ENCODE measurements around the gene TAF15. TPM values are rescaled to one million over a fixed set of nuclear protein-coding genes. Genes with fewer than 3 reads are reported as not detected.
A peak's percentile ranks its signal among the peaks of the same experiment; 100 is the strongest.

The TAF15 gene
- total and polyA plus RNA-seq, 10 of the 15 experiments (the other 5 are each of a cell fraction or from before 2014, with no cell fraction given) = 9.5 to 259 (median 40.4) TPM

DNA sequence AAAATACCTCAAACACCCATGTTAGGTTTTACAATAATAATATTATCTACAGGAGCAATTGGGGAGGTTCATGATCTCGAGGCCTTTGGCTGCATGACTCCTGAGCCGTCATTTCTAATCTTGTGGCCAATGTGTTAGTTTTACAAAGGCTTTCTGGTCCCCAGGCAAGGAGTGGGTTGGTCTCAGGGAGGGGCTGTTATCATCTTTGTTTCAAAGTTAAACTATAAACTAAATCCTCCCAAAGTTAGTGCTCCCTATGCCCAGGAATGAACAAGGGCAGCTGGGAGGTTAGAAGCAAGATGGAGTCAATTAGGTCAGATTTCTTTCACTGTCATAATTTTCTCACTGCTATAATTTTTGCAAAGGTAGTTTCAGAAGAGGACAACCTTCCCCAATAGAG is 80.0 kb downstream of the TAF15 start (continued):
- TF ChIP-seq, protein P1, sequence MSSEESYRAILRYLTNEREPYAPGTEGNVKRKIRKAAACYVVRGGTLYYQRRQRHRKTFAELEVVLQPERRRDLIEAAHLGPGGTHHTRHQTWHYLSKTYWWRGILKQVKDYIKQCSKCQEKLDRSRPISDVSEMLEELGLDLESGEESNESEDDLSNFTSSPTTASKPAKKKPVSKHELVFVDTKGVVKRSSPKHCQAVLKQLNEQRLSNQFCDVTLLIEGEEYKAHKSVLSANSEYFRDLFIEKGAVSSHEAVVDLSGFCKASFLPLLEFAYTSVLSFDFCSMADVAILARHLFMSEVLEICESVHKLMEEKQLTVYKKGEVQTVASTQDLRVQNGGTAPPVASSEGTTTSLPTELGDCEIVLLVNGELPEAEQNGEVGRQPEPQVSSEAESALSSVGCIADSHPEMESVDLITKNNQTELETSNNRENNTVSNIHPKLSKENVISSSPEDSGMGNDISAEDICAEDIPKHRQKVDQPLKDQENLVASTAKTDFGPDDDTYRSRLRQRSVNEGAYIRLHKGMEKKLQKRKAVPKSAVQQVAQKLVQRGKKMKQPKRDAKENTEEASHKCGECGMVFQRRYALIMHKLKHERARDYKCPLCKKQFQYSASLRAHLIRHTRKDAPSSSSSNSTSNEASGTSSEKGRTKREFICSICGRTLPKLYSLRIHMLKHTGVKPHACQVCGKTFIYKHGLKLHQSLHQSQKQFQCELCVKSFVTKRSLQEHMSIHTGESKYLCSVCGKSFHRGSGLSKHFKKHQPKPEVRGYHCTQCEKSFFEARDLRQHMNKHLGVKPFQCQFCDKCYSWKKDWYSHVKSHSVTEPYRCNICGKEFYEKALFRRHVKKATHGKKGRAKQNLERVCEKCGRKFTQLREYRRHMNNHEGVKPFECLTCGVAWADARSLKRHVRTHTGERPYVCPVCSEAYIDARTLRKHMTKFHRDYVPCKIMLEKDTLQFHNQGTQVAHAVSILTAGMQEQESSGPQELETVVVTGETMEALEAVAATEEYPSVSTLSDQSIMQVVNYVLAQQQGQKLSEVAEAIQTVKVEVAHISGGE (CRISPR knock-in tag; IDR thresholded peaks at IDR 0.05) = no peak
- TF ChIP-seq, protein P2, sequence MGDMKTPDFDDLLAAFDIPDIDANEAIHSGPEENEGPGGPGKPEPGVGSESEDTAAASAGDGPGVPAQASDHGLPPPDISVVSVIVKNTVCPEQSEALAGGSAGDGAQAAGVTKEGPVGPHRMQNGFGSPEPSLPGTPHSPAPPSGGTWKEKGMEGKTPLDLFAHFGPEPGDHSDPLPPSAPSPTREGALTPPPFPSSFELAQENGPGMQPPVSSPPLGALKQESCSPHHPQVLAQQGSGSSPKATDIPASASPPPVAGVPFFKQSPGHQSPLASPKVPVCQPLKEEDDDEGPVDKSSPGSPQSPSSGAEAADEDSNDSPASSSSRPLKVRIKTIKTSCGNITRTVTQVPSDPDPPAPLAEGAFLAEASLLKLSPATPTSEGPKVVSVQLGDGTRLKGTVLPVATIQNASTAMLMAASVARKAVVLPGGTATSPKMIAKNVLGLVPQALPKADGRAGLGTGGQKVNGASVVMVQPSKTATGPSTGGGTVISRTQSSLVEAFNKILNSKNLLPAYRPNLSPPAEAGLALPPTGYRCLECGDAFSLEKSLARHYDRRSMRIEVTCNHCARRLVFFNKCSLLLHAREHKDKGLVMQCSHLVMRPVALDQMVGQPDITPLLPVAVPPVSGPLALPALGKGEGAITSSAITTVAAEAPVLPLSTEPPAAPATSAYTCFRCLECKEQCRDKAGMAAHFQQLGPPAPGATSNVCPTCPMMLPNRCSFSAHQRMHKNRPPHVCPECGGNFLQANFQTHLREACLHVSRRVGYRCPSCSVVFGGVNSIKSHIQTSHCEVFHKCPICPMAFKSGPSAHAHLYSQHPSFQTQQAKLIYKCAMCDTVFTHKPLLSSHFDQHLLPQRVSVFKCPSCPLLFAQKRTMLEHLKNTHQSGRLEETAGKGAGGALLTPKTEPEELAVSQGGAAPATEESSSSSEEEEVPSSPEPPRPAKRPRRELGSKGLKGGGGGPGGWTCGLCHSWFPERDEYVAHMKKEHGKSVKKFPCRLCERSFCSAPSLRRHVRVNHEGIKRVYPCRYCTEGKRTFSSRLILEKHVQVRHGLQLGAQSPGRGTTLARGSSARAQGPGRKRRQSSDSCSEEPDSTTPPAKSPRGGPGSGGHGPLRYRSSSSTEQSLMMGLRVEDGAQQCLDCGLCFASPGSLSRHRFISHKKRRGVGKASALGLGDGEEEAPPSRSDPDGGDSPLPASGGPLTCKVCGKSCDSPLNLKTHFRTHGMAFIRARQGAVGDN (IDR thresholded peaks at IDR 0.05) = peak; percentile 61
- TF ChIP-seq MTA2 (IDR thresholded peaks at IDR 0.05; ENCODE audit: low read depth) (peak; percentile 43; the same call in 1 of the 2 replicates), PAX8 (IDR thresholded peaks at IDR 0.05) (no peak), EP300 (IDR thresholded peaks at IDR 0.05; ENCODE audit: borderline replicate concordance in 1 of 2, control insufficient read depth in 1 of 2, low read depth in 2 of 2, low read length in 2 of 2) (peak in 1 of 2 experiments; percentile 44; a peak in 2 of 4 replicates), NBN (IDR thresholded peaks at IDR 0.05) (peak; percentile 6; the same call in 1 of the 2 replicates), IKZF1 (conservative IDR thresholded peaks at IDR 0.05) (peak; percentile 27; the same call in 1 of the 2 replicates), EGR1 (IDR thresholded peaks at IDR 0.05; ENCODE audit: borderline replicate concordance in 1 of 2, low read depth in 2 of 2, low read length in 2 of 2) (no peak)
- TF ChIP-seq, protein P3, sequence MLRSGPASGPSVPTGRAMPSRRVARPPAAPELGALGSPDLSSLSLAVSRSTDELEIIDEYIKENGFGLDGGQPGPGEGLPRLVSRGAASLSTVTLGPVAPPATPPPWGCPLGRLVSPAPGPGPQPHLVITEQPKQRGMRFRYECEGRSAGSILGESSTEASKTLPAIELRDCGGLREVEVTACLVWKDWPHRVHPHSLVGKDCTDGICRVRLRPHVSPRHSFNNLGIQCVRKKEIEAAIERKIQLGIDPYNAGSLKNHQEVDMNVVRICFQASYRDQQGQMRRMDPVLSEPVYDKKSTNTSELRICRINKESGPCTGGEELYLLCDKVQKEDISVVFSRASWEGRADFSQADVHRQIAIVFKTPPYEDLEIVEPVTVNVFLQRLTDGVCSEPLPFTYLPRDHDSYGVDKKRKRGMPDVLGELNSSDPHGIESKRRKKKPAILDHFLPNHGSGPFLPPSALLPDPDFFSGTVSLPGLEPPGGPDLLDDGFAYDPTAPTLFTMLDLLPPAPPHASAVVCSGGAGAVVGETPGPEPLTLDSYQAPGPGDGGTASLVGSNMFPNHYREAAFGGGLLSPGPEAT (IDR thresholded peaks at IDR 0.05; ENCODE audit: low read depth) = peak; percentile 33; the same call in 1 of the 2 replicates

All from GM12878 (cell line).